SK-N-SH (cell line): ENCODE data around the gene CDH23. TPM values are rescaled to one million over a fixed set of nuclear protein-coding genes. Genes with fewer than 3 reads are reported as not detected.

Experiments
- CTCF ChIA-PET: fragments of 300-600, 350-600 bp; formaldehyde crosslinking; extraction: SDS; loops from one replicate; lab custom pipeline; 2021; lab: Yijun Ruan, JAX
- POLR2A ChIA-PET: fragments of 350-600 bp; sonication (Branson Sonifier 250); formaldehyde crosslinking; extraction: SDS; loops from one replicate; lab custom pipeline; 2020; ENCODE audit warnings: antibody characterized with exemption, inconsistent platforms; lab: Yijun Ruan, JAX
- DNase-seq: peaks from one replicate; pipeline ENCODE4 v3.0.0; 2012
- H2AFZ ChIP-seq: fragments of 200-600 bp; sonication (generic); 2 replicates; pipeline ENCODE4 v1.8.1; 2016; ENCODE audit warnings: antibody characterized with exemption, mild to moderate bottlenecking, low read depth
- H3F3A ChIP-seq: fragments of 200-600 bp; sonication (generic); replicated peaks from 2 replicates; pipeline ENCODE3; 2016; ENCODE audit warnings: antibody characterized with exemption, mild to moderate bottlenecking; ENCODE audit not compliant: insufficient read depth
- H3K27ac ChIP-seq, 2 experiments: fragments of 200-500 bp in 1 of 2; fragments of 200-600 bp in 1 of 2; sonication (Bioruptor generic) in 1 of 2; sonication (generic), shearing (Covaris generic) in 1 of 2; 2 replicates each; pipeline versions ENCODE4 v1.5.1 to v1.6.1; 2014 to 2016; ENCODE audit warnings: low read depth in 2 of 2, inconsistent platforms in 1 of 2, low read length in 1 of 2, mild to moderate bottlenecking in 1 of 2, mixed read lengths in 1 of 2
- H3K27me3 ChIP-seq: fragments of 200-600 bp; sonication (generic), shearing (Covaris generic); 2 replicates; pipeline ENCODE4 v1.6.1; 2016; ENCODE audit warnings: mixed run types; ENCODE audit not compliant: insufficient read depth
- H3K36me3 ChIP-seq, 2 experiments: fragments of 200-500 bp in 1 of 2; fragments of 200-600 bp in 1 of 2; sonication (Bioruptor generic) in 1 of 2; sonication (generic) in 1 of 2; replicated peaks in 1 of 2; 2 replicates each; pipeline versions ENCODE3 to v1.5.1; 2014 to 2016; ENCODE audit warnings: low read length in 1 of 2, mild to moderate bottlenecking in 1 of 2; ENCODE audit not compliant: insufficient read depth in 2 of 2, control insufficient read depth in 1 of 2
- H3K4me1 ChIP-seq, 2 experiments: fragments of 200-500 bp in 1 of 2; fragments of 200-600 bp in 1 of 2; sonication (Bioruptor generic) in 1 of 2; sonication (generic), shearing (Covaris generic) in 1 of 2; 2 replicates each; pipeline versions ENCODE4 v1.5.1 to v1.6.1; 2014 to 2016; ENCODE audit warnings: low read depth in 1 of 2, low read length in 1 of 2, mixed run types in 1 of 2; ENCODE audit not compliant: insufficient read depth in 2 of 2, control insufficient read depth in 1 of 2
- H3K4me2 ChIP-seq: fragments of 200-600 bp; sonication (generic), shearing (Covaris generic); 2 replicates; pipeline ENCODE4 v1.6.1; 2017; ENCODE audit warnings: mixed run types
- H3K4me3 ChIP-seq, 2 experiments: fragments of 200-500 bp in 1 of 2; fragments of 200-600 bp in 1 of 2; sonication (Bioruptor generic) in 1 of 2; sonication (generic), shearing (Covaris generic) in 1 of 2; 2 replicates each; pipeline versions ENCODE4 v1.5.1 to v1.8.1; 2014 to 2016; ENCODE audit warnings: low read depth in 2 of 2, inconsistent platforms in 1 of 2, low read length in 1 of 2, mild to moderate bottlenecking in 1 of 2, mixed read lengths in 1 of 2, moderate library complexity in 1 of 2
- H3K79me2 ChIP-seq: fragments of 200-600 bp; sonication (generic); 2 replicates; pipeline ENCODE4 v1.8.1; 2017; ENCODE audit warnings: mild to moderate bottlenecking; ENCODE audit not compliant: insufficient read depth
- H3K9ac ChIP-seq: fragments of 200-600 bp; sonication (generic); 2 replicates; pipeline ENCODE4 v1.6.1; 2017; ENCODE audit warnings: mixed run types
- H3K9me2 ChIP-seq: fragments of 200-600 bp; sonication (generic); 2 replicates; pipeline ENCODE4 v1.6.1; 2017; ENCODE audit warnings: mixed run types
- H3K9me3 ChIP-seq: fragments of 200-600 bp; sonication (generic); 2 replicates; pipeline ENCODE4 v1.6.1; 2017; ENCODE audit warnings: mixed run types, mild to moderate bottlenecking, moderate library complexity
- H4K20me1 ChIP-seq: fragments of 200-600 bp; sonication (generic); 2 replicates; pipeline ENCODE4 v1.6.1; 2017; ENCODE audit warnings: mild to moderate bottlenecking, mixed run types; ENCODE audit not compliant: insufficient read depth
- CHD2 ChIP-seq: fragments of 150-350 bp; IDR thresholded peaks from 2 replicates; pipeline ENCODE4 v1.6.1; 2018; ENCODE audit warnings: low read length; ENCODE audit not compliant: partially characterized antibody
- CTCF ChIP-seq: fragments of 200-600 bp; sonication (generic); IDR thresholded peaks from 2 replicates; pipeline ENCODE4 v1.6.1; 2017; ENCODE audit warnings: antibody characterized with exemption, mild to moderate bottlenecking, moderate library complexity
- ELF1 ChIP-seq: IDR thresholded peaks from 2 replicates; pipeline ENCODE4 v1.4.0; 2012
- FOSL2 ChIP-seq: IDR thresholded peaks from 2 replicates; pipeline ENCODE4 v1.4.0; 2012; ENCODE audit warnings: low read depth, mild to moderate bottlenecking, moderate library complexity, borderline replicate concordance
- FOXJ3 ChIP-seq: sonication (generic); formaldehyde crosslinking; IDR thresholded peaks from 2 replicates; pipeline ENCODE4 v1.5.1; 2020; ENCODE audit warnings: mild to moderate bottlenecking, missing genetic modification reagents
- FOXM1 ChIP-seq: IDR thresholded peaks from 2 replicates; pipeline ENCODE4 v1.4.0; 2012; ENCODE audit warnings: low read depth, mild to moderate bottlenecking
- GATA2 ChIP-seq: sonication (generic); formaldehyde crosslinking; IDR thresholded peaks from 2 replicates; pipeline ENCODE4 v1.5.0; 2020; ENCODE audit warnings: mild to moderate bottlenecking, missing genetic modification reagents
- IRF3 ChIP-seq: fragments of 150-350 bp; IDR thresholded peaks from 2 replicates; pipeline ENCODE4 v1.6.1; 2016; ENCODE audit warnings: mild to moderate bottlenecking, low read depth, low read length
- JUND ChIP-seq: IDR thresholded peaks from 2 replicates; pipeline ENCODE4 v1.4.0; 2012
- MXI1 ChIP-seq: IDR thresholded peaks from 2 replicates; pipeline ENCODE4 v1.6.1; 2012; ENCODE audit warnings: mild to moderate bottlenecking, low read depth, low read length, improper control_type of control experiment
- NRF1 ChIP-seq: IDR thresholded peaks from 2 replicates; pipeline ENCODE4 v1.6.1; 2012; ENCODE audit warnings: low read depth, mild to moderate bottlenecking, low read length
- RFX5 ChIP-seq: IDR thresholded peaks from 2 replicates; pipeline ENCODE4 v1.6.1; 2012; ENCODE audit warnings: mild to moderate bottlenecking, improper control_type of control experiment, low read length
- SIN3A ChIP-seq: IDR thresholded peaks from 2 replicates; pipeline ENCODE4 v1.6.1; 2012; ENCODE audit warnings: low read depth, mild to moderate bottlenecking, low read length, moderate library complexity, borderline replicate concordance
- TAF1 ChIP-seq: IDR thresholded peaks from 2 replicates; pipeline ENCODE4 v1.6.1; 2012; ENCODE audit warnings: low read depth, mild to moderate bottlenecking, low read length, moderate library complexity, borderline replicate concordance
- TEAD4 ChIP-seq: IDR thresholded peaks from 2 replicates; pipeline ENCODE4 v1.4.0; 2012; ENCODE audit warnings: mild to moderate bottlenecking, borderline replicate concordance; ENCODE audit not compliant: insufficient read depth
- ZBTB33 ChIP-seq: IDR thresholded peaks from 2 replicates; pipeline ENCODE4 v1.4.0; 2012; ENCODE audit warnings: low read depth, borderline replicate concordance
- WGBS: methylation state at CpG from one replicate; pipeline ENCODE4 v1.1.6; 2017; ENCODE audit warnings: low lambda C conversion rate; 5-methylcytosine and 5-hydroxymethylcytosine counted together
- polyA plus RNA-seq, 3 experiments: library from polyadenylated mRNA; depleted of rRNA; stranded (reverse); fragments of >200 nt; gene quantifications; 2 replicates each; pipeline ENCODE4 v1.2.3, GENCODE V29; 2012
- TF ChIP-seq, protein P1 (sequence below): fragments of 150-350 bp; IDR thresholded peaks from 2 replicates; pipeline ENCODE4 v1.6.1; 2017; ENCODE audit warnings: antibody characterized with exemption, low read length, low read depth, borderline replicate concordance
- TF ChIP-seq, protein P2 (sequence below): IDR thresholded peaks from 2 replicates; pipeline ENCODE4 v1.4.0; 2012; ENCODE audit warnings: low read depth
- TF ChIP-seq, protein P3 (sequence below): IDR thresholded peaks from 2 replicates; pipeline ENCODE4; 2012

The CDH23 gene
- polyA plus RNA-seq, 1 of the 3 experiments (the other 2 are of a cell fraction): 0.03 TPM

DNA sequence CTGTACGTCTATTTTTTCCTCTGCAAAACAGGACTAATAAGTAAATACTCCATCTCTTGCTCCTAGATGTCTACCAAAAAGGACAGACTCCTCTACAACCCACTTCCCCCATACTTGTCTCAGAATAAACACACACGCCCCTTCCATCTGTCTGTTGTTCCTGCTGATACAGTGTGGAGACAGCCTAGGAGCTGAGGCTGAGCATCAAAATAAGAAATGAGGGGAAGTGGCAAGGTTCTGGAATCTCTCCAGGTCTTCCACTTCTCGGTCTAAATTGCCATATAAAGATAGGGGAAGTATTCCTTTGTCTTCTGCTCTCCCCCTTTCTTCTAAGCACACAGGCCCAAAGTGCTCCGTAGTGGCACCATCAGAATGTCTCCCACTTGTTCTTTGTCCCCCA is 407.4 kb downstream of the CDH23 start:
- TF ChIP-seq, protein P1, sequence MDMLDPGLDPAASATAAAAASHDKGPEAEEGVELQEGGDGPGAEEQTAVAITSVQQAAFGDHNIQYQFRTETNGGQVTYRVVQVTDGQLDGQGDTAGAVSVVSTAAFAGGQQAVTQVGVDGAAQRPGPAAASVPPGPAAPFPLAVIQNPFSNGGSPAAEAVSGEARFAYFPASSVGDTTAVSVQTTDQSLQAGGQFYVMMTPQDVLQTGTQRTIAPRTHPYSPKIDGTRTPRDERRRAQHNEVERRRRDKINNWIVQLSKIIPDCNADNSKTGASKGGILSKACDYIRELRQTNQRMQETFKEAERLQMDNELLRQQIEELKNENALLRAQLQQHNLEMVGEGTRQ: no peak
- TF ChIP-seq FOXM1: no peak
- no peak for TF ChIP-seq TEAD4
- TF ChIP-seq CHD2: no peak
- no peak for TF ChIP-seq TAF1
- no peak for TF ChIP-seq MXI1
- no peak for TF ChIP-seq SIN3A
- no peak for TF ChIP-seq ELF1
- TF ChIP-seq, protein P2, sequence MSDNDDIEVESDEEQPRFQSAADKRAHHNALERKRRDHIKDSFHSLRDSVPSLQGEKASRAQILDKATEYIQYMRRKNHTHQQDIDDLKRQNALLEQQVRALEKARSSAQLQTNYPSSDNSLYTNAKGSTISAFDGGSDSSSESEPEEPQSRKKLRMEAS: no peak
- no peak for TF ChIP-seq NRF1
- TF ChIP-seq IRF3: no peak
- no peak for TF ChIP-seq FOSL2
- TF ChIP-seq ZBTB33: no peak
- no peak for TF ChIP-seq GATA2 (CRISPR knock-in tag)
- TF ChIP-seq FOXJ3 (CRISPR knock-in tag): no peak
- TF ChIP-seq CTCF: no peak
- TF ChIP-seq, protein P3, sequence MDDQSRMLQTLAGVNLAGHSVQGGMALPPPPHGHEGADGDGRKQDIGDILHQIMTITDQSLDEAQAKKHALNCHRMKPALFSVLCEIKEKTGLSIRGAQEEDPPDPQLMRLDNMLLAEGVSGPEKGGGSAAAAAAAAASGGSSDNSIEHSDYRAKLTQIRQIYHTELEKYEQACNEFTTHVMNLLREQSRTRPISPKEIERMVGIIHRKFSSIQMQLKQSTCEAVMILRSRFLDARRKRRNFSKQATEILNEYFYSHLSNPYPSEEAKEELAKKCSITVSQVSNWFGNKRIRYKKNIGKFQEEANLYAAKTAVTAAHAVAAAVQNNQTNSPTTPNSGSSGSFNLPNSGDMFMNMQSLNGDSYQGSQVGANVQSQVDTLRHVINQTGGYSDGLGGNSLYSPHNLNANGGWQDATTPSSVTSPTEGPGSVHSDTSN: no peak
- TF ChIP-seq JUND: no peak
- TF ChIP-seq RFX5: no peak
- TF ChIP-seq, all 33 proteins: peak for 0
- 43% methylated on average over 4 of the region's 4 CpGs for WGBS
- Histone ChIP-seq H3K9ac (no peak overlapping the region), H3K9me3 (no peaks in the 10 kb centered on the region), H3K9me2 (no peaks in the 10 kb centered on the region), H3K79me2 (no peaks in the 10 kb centered on the region), H3K27me3 (no peaks in the 10 kb centered on the region), H3K27ac (no peak overlapping the region), H3K4me1 (no peaks in the 10 kb centered on the region; a peak in 1 of 4 replicates), H4K20me1 (no peaks in the 10 kb centered on the region), H3F3A (no peaks in the 10 kb centered on the region), H3K36me3 (no peaks in the 10 kb centered on the region), H3K4me3 (no peak overlapping the region), H2AFZ (no peak overlapping the region), H3K4me2 (no peak overlapping the region)
- DNase-seq: no peak
- ChIA-PET CTCF (interaction anchor here (1.1 to 2.6 kb wide), 2 partner anchors 31 to 96 kb away, joined by 3 to 9 read pairs; partner anchors contain the start of gene VSIR), POLR2A (no interaction called here)
